ENCODE results near the gene LVRN.
"Not testable (repeated sequence)": the region's sequence is repeated elsewhere in the genome, so short reads cannot be mapped to it uniquely, and the experiment has no call there.

The LVRN gene

GRCh38 chr5:115962239-115962564 lies at the start of gene LVRN:
Gene LVRN (plus strand): TSS chr5:115962475. CDS start chr5:115962618, 143 bp downstream.
- no peak for DNase-seq (ENCODE audit: low read depth)

- DNase-seq (ENCODE audit: low read depth), result not testable (repeated sequence)
Measured at GRCh38 chr5:115913623-115914400, 48.5 kb upstream of the LVRN start.

GRCh38 chr5:115920171-115920725 lies 42.0 kb upstream of the LVRN start:
- DNase-seq (ENCODE audit: low read depth), result no peak

GRCh38 chr5:115928578-115929407 lies 33.5 kb upstream of the LVRN start:
- not testable (repeated sequence) for DNase-seq (ENCODE audit: low read depth)

- DNase-seq (ENCODE audit: low read depth), result not testable (repeated sequence)
Measured at GRCh38 chr5:115930171-115930570, 32.1 kb upstream of the LVRN start.

- no peak for DNase-seq (ENCODE audit: low read depth)
Measured at GRCh38 chr5:115930630-115931337, 31.5 kb upstream of the LVRN start.

- no peak for DNase-seq (ENCODE audit: low read depth)
Measured at GRCh38 chr5:115932991-115933390, 29.3 kb upstream of the LVRN start.

- no peak for DNase-seq (ENCODE audit: low read depth)
Measured at GRCh38 chr5:115934388-115934974, 27.8 kb upstream of the LVRN start.

- no peak for DNase-seq (ENCODE audit: low read depth)
Measured at GRCh38 chr5:115936031-115936430, 26.2 kb upstream of the LVRN start.

- DNase-seq (ENCODE audit: low read depth), result no peak
Measured at GRCh38 chr5:115939059-115939458, 23.2 kb upstream of the LVRN start.

- peak; percentile 17 for DNase-seq (ENCODE audit: low read depth)
Measured at GRCh38 chr5:115940080-115940810, 22.0 kb upstream of the LVRN start.

GRCh38 chr5:115941051-115941675 lies 21.1 kb upstream of the LVRN start:
- DNase-seq (ENCODE audit: low read depth), result peak; percentile 99

GRCh38 chr5:115944501-115944900 lies 17.8 kb upstream of the LVRN start:
- no peak for DNase-seq (ENCODE audit: low read depth)

GRCh38 chr5:115946655-115947054 lies 15.6 kb upstream of the LVRN start:
- peak; percentile 44 for DNase-seq (ENCODE audit: low read depth)

- DNase-seq (ENCODE audit: low read depth), result peak; percentile 55
Measured at GRCh38 chr5:115947260-115947659, 15.0 kb upstream of the LVRN start.

- DNase-seq (ENCODE audit: low read depth), result peak; percentile 98
Measured at GRCh38 chr5:115948091-115948534, 14.2 kb upstream of the LVRN start.

- DNase-seq (ENCODE audit: low read depth), result peak; percentile 78
Measured at GRCh38 chr5:115949096-115949495, 13.2 kb upstream of the LVRN start.

GRCh38 chr5:115952588-115952987 lies 9.7 kb upstream of the LVRN start:
- DNase-seq (ENCODE audit: low read depth), result no peak

GRCh38 chr5:115954144-115954543 lies 8.1 kb upstream of the LVRN start:
- DNase-seq (ENCODE audit: low read depth), result no peak

- no peak for DNase-seq (ENCODE audit: low read depth)
Measured at GRCh38 chr5:115956957-115957356, 5.3 kb upstream of the LVRN start.
